Endothelial cell of umbilical vein (primary cell): ENCODE measurements around the gene PTPRE.

Experiments used
- POLR2A ChIP-seq: IDR thresholded peaks from 2 replicates; pipeline ENCODE4 v1.6.1; 2012; ENCODE audit warnings: low read depth, mild to moderate bottlenecking, control low read depth, low read length
- TF ChIP-seq, protein P1 (sequence below), 2 donors: IDR thresholded peaks; 1 replicate in 1 of 2; 2 replicates in 1 of 2; pipeline ENCODE4 v1.5.1; 2011; ENCODE audit warnings: low read length in 2 of 2, mild to moderate bottlenecking in 2 of 2, moderate library complexity in 2 of 2, control low read depth in 1 of 2, inconsistent platforms in 1 of 2, low read depth in 1 of 2; ENCODE audit not compliant: insufficient read depth in 1 of 2; ENCODE audit errors: extremely low read depth in 1 of 2

DNA sequence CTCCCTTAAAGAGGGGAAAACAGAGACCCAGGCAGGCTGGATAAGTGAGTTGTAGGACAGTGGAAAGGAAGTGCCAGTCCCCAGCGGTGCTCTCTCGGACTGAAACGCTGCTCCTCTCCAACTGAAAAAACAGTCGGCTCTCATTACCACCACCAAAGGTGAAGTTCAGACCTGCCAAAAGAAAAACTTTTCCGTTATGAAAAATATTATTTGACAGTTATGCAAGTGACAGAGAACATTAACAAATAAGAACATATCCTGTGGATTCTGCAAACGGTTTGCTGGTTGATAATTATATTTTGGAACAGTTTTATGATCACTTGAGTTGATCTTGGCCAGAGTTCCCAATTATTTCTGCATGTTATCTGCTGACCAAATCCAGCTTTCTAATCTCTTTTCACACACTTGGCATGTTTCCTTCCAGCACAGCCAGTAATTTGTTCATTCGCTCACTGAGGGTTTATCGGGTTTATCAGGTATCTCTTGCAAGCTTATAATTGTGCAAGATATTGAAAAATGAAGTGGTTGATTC, 82.6 kb downstream of the PTPRE start:
- TF ChIP-seq, protein P1, sequence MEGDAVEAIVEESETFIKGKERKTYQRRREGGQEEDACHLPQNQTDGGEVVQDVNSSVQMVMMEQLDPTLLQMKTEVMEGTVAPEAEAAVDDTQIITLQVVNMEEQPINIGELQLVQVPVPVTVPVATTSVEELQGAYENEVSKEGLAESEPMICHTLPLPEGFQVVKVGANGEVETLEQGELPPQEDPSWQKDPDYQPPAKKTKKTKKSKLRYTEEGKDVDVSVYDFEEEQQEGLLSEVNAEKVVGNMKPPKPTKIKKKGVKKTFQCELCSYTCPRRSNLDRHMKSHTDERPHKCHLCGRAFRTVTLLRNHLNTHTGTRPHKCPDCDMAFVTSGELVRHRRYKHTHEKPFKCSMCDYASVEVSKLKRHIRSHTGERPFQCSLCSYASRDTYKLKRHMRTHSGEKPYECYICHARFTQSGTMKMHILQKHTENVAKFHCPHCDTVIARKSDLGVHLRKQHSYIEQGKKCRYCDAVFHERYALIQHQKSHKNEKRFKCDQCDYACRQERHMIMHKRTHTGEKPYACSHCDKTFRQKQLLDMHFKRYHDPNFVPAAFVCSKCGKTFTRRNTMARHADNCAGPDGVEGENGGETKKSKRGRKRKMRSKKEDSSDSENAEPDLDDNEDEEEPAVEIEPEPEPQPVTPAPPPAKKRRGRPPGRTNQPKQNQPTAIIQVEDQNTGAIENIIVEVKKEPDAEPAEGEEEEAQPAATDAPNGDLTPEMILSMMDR (IDR thresholded peaks at IDR 0.05; ENCODE audit: extremely low read depth in 1 of 2, insufficient read depth in 1 of 2, low read depth in 1 of 2, low read length in 2 of 2) = no peak
- TF ChIP-seq POLR2A = peak; percentile 86
